GM23248 (cell line): Measurements from ENCODE around the gene UBAC1. TPM values are rescaled to one million over a fixed set of nuclear protein-coding genes. Genes with fewer than 3 reads are reported as not detected.

ENCODE experiments used
- DNase-seq: peaks from one replicate; pipeline ENCODE4 v3.0.0-alpha.2; 2015
- H2AFZ ChIP-seq: fragments of 200-600 bp; sonication (generic); 2 replicates; pipeline ENCODE4 v1.6.1; 2016; ENCODE audit warnings: antibody characterized with exemption
- H3F3A ChIP-seq: fragments of 200-600 bp; sonication (generic); 2 replicates; pipeline ENCODE4 v1.6.1; 2016; ENCODE audit warnings: mild to moderate bottlenecking, antibody characterized with exemption, mixed run types; ENCODE audit not compliant: insufficient read depth
- H3K27ac ChIP-seq: fragments of 200-600 bp; sonication (generic); 2 replicates; pipeline ENCODE4 v1.5.1; 2016; ENCODE audit warnings: mild to moderate bottlenecking
- H3K27me3 ChIP-seq: fragments of 200-600 bp; sonication (generic); replicated peaks from 2 replicates; pipeline ENCODE4 v1.6.1; 2016; ENCODE audit warnings: mild to moderate bottlenecking; ENCODE audit not compliant: insufficient read depth
- H3K36me3 ChIP-seq: fragments of 200-600 bp; sonication (generic); 2 replicates; pipeline ENCODE4 v1.6.1; 2016; ENCODE audit warnings: low read depth, mild to moderate bottlenecking
- H3K4me1 ChIP-seq: fragments of 200-600 bp; sonication (generic); 2 replicates; pipeline ENCODE4 v1.6.1; 2016; ENCODE audit warnings: mild to moderate bottlenecking; ENCODE audit not compliant: insufficient read depth
- H3K4me2 ChIP-seq: fragments of 200-600 bp; sonication (generic); one replicate; pipeline ENCODE4 v1.6.1; 2016; ENCODE audit warnings: mild to moderate bottlenecking; ENCODE audit not compliant: unreplicated experiment
- H3K4me3 ChIP-seq: fragments of 200-600 bp; sonication (generic); 2 replicates; pipeline ENCODE4 v1.5.1; 2016; ENCODE audit warnings: mild to moderate bottlenecking
- H3K79me2 ChIP-seq: fragments of 200-600 bp; sonication (generic); 2 replicates; pipeline ENCODE4 v1.6.1; 2016; ENCODE audit warnings: mild to moderate bottlenecking; ENCODE audit not compliant: insufficient read depth
- H3K9ac ChIP-seq: fragments of 200-600 bp; sonication (generic); 2 replicates; pipeline ENCODE4 v1.6.1; 2016; ENCODE audit warnings: mild to moderate bottlenecking
- H3K9me2 ChIP-seq: fragments of 200-600 bp; sonication (generic); 2 replicates; pipeline ENCODE4 v1.6.1; 2016; ENCODE audit warnings: mixed run types, mild to moderate bottlenecking, moderate library complexity; ENCODE audit not compliant: insufficient read depth
- H3K9me3 ChIP-seq: fragments of 200-600 bp; sonication (generic); one replicate; pipeline ENCODE4 v1.6.1; 2017; ENCODE audit warnings: low read depth
- H4K20me1 ChIP-seq: fragments of 200-600 bp; sonication (generic); 2 replicates; pipeline ENCODE4 v1.6.0; 2016; ENCODE audit not compliant: insufficient read depth
- EZH2 ChIP-seq: fragments of 200-600 bp; sonication (generic); IDR thresholded peaks from 2 replicates; pipeline ENCODE4 v1.6.1; 2018; ENCODE audit warnings: antibody characterized with exemption, mild to moderate bottlenecking; ENCODE audit not compliant: insufficient read depth, poor library complexity, severe bottlenecking
- EZH2phosphoT487 ChIP-seq: fragments of 200-600 bp; sonication (generic); IDR thresholded peaks from 2 replicates; pipeline ENCODE4 v1.6.1; 2018; ENCODE audit warnings: antibody characterized with exemption, moderate library complexity, mild to moderate bottlenecking, low read depth; ENCODE audit not compliant: insufficient read depth
- WGBS, 2 experiments: methylation state at CpG; one replicate each; pipeline ENCODE4 v1.1.6; 2015 to 2017; ENCODE audit warnings: low lambda C conversion rate in 2 of 2, low coverage in 1 of 2; ENCODE audit errors: missing lambda C conversion rate in 2 of 2; 5-methylcytosine and 5-hydroxymethylcytosine counted together
- in situ Hi-C: fragments of 300-500 bp; cut with MboI; formaldehyde crosslinking; loops from 2 replicates; pipeline ENCODE4 v1.15.0; 2020
- polyA plus RNA-seq: library from polyadenylated mRNA; unstranded; fragments of >200 nt; fragmentation: Nextera tagmentation; extraction: Ambion mirVana; gene quantifications from 2 replicates; pipeline ENCODE4 v1.2.1, GENCODE V29; 2016
- total RNA-seq: library from RNA; depleted of rRNA; stranded (reverse); fragments of >200 nt; shearing (Covaris generic); gene quantifications from 2 replicates; pipeline ENCODE4 v1.2.3, GENCODE V29; 2014

The UBAC1 gene
- total and polyA plus RNA-seq, 2 experiments from 2014 or later: 29.4 to 45.9 TPM

DNA sequence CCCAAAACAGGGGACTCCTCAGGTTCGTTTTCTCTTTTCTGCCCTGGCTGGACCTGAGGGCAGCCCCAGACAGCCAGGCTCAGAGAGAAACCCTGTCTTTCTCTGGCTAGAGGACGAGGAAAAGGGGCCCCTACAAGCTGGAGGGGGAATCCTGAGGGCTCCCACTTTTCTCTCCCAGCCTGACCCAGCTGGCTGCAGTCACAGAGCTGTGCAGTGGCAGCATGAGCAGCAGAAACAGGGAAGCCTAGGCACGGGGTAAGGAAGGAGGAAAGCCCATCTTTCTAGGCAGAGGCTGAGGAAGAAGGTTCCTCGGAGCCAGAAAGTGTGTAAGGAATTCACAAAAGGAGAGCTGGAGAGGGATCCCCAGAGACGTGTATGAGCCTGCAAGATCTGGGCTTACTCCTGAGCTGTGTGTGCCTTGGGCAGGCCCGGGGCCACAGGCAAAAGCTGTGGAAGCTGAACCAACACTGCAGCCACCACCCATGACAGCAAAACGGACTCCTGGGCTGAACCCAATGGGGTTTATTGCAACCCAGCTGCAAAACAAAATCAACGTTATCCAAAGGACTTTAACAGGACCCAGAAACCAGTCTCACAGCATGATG lies 70.0 kb downstream of the UBAC1 start:
- no peak overlapping the region for H3K4me3 ChIP-seq
- TF ChIP-seq EZH2phosphoT487 (no peak), EZH2 (no peak)
- in situ Hi-C loops: no loop called here
- H3K4me1 ChIP-seq: 0 out of 2 replicates have a peak, but pooled peaks cover under 1% of the 10 kb centered on the region
- no peak overlapping the region for H3K9ac ChIP-seq
- no peaks in the 10 kb centered on the region for H3K9me3 ChIP-seq
- DNase-seq: no peak
- H3K9me2 ChIP-seq: no peaks in the 10 kb centered on the region
- no peaks in the 10 kb centered on the region for H3K36me3 ChIP-seq
- H3K4me2 ChIP-seq: no peak overlapping the region
- peaks cover 31% of the 10 kb centered on the region for H4K20me1 ChIP-seq
- H3K27ac ChIP-seq: no peak overlapping the region
- no peaks in the 10 kb centered on the region for H3K27me3 ChIP-seq
- H3F3A ChIP-seq: no peaks in the 10 kb centered on the region
- WGBS, 2 experiments: 93 to 95% methylated on average over 8 of the region's 8 CpGs
- no peak overlapping the region for H2AFZ ChIP-seq
- H3K79me2 ChIP-seq: peaks cover 100% of the 10 kb centered on the region

DNA sequence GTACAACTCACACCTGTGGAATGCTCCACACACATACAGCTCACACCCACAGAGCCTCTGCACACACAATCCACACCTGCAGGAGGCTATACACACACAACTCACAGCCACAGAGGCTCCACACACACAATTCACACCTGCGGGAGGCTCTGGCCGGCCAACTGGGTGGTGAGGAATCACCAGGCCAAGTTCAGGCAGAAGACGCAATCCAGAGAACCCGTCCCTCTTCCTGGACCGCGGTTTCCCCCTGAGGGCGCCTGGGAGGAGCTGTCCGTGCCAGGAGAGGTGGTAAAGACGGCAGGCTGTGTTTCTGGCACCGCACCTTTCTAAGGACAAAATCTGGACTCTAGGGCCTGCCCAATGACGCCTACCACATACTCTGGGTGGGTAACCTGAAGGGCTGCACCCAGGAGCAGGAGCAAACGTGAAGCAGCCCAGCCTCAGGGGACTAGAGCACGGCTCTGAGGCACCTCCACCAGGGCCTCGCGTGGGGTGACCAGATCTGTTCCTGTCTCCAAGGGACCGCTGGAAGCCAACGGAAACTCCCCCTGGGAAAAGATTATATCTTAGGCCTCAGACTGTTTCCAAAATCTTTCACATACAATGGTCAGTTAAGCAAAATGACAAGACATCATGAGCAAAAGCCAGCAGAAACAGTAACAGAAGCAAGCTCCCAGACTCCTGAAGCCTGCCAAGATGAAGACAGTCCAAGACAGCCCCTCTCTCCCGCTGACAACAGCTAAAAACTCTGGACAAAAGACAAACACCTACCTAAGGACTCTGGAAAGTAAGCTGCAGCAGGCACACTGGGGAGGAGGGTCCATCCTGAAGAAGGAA lies 70.8 kb downstream of the UBAC1 start:
- DNase-seq: no peak
- H3F3A ChIP-seq: no peaks in the 10 kb centered on the region
- WGBS, 2 experiments: 95 to 97% methylated on average over 18 of the region's 18 CpGs
- no peak overlapping the region for H3K27ac ChIP-seq
- H4K20me1 ChIP-seq: peaks cover 31% of the 10 kb centered on the region
- H2AFZ ChIP-seq: no peak overlapping the region
- no peaks in the 10 kb centered on the region for H3K9me3 ChIP-seq
- no peak overlapping the region for H3K4me3 ChIP-seq
- no peaks in the 10 kb centered on the region for H3K36me3 ChIP-seq
- in situ Hi-C loops: no loop called here
- peaks cover 100% of the 10 kb centered on the region for H3K79me2 ChIP-seq
- H3K4me1 ChIP-seq: peaks cover 8% of the 10 kb centered on the region; the same call in 1 of the 2 replicates
- no peak for TF ChIP-seq EZH2
- no peak for TF ChIP-seq EZH2phosphoT487
- no peak overlapping the region for H3K4me2 ChIP-seq
- H3K27me3 ChIP-seq: no peaks in the 10 kb centered on the region
- no peaks in the 10 kb centered on the region for H3K9me2 ChIP-seq
- H3K9ac ChIP-seq: no peak overlapping the region

DNA sequence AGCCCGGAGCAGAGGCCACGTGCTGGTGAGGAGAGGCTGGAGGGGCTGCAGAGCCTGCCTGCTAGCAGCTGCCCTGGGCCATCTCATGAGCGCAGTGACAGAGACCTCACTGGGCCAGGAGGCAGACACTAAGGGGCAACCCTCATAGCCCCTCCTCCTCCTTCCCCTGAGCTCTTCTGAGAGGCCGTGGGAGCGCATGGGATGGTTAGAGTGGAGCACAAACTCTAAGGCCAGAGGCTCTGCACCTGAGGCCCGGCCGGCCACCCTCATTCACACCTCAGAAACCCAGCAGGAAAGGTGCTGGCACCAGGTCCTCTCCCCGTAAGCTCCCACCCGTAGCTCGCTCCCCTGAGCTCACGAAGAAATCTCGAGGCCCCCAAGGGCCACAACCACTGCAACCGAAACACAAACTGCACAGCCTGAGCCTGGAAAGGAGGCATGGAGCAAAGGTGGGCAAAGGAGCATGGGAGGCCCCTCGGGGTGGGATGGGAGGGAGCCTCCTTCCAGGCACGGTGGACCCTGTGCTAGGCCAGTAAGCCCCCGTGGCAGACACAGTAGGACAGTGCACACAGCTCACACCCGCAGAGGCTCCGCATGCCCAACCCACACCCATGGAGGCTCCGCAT lies 71.5 kb downstream of the UBAC1 start:
- Histone ChIP-seq H3K9me3 (no peaks in the 10 kb centered on the region), H3K9me2 (no peaks in the 10 kb centered on the region), H3K4me1 (peaks cover 15% of the 10 kb centered on the region), H3K9ac (no peak overlapping the region), H3F3A (no peaks in the 10 kb centered on the region), H4K20me1 (peaks cover 23% of the 10 kb centered on the region), H3K27ac (no peak overlapping the region), H3K36me3 (no peaks in the 10 kb centered on the region), H2AFZ (no peak overlapping the region), H3K79me2 (peaks cover 100% of the 10 kb centered on the region), H3K4me2 (no peak overlapping the region), H3K27me3 (no peaks in the 10 kb centered on the region), H3K4me3 (no peak overlapping the region)
- no peak for TF ChIP-seq EZH2phosphoT487
- TF ChIP-seq EZH2: no peak
- in situ Hi-C loops: no loop called here
- no peak for DNase-seq
- WGBS, 2 experiments: 94 to 96% methylated on average over 18 to 19 of the region's 19 CpGs

DNA sequence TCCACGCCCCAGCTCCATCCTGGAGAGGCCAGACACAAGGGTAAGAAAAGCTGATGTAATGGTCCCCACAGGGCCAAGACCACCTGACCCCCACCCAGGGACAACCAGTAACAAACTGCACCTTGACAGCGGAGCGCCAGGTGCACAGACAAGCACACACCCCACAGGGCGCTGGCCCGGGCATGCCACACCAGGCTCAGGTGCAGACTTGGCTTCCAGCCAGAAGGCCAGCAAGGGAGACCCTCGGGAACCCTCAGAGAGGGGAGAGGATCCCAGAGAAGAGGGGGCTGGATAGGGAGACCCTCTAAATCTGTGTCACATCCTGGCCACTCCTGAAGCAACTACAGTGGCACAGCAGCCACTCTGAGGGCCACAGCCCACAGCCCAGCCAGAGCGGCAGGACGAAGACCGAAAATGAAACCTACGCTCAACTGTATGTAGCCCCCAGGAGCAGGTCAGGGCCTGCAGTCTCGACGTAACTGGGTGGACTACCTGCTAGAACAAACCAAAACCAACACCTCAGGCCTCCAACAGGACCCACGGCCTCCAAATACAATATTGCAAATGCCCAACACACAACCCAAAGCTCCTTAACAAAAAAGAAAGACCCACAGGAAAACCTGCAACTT lies 72.3 kb downstream of the UBAC1 start:
- Histone ChIP-seq H3K79me2 (peaks cover 98% of the 10 kb centered on the region), H3K4me2 (no peak overlapping the region), H3K9ac (no peak overlapping the region), H3K27ac (no peak overlapping the region), H3K9me3 (no peaks in the 10 kb centered on the region), H3K4me1 (peaks cover 18% of the 10 kb centered on the region), H2AFZ (no peak overlapping the region), H3K9me2 (no peaks in the 10 kb centered on the region), H3K36me3 (no peaks in the 10 kb centered on the region), H3K4me3 (no peak overlapping the region), H3F3A (no peaks in the 10 kb centered on the region), H4K20me1 (peaks cover 22% of the 10 kb centered on the region), H3K27me3 (no peaks in the 10 kb centered on the region)
- in situ Hi-C loops: no loop called here
- no peak for TF ChIP-seq EZH2phosphoT487
- no peak for TF ChIP-seq EZH2
- 94 to 95% methylated on average over 13 of the region's 13 CpGs for WGBS, 2 experiments
- no peak for DNase-seq
